Endothelial cell of umbilical vein (primary cell): ENCODE measurements around the gene SOX18. TPM values are rescaled to one million over a fixed set of nuclear protein-coding genes. Genes with fewer than 3 reads are reported as not detected.

Experiments used
- BruUV-seq: library from RNA; stranded (reverse); fragments of 400-500 nt; replicated peaks from 2 replicates; lab custom pipeline; 2021; lab: Mats Ljungman, UMichigan
- CTCF ChIA-PET: fragments of 300-600, 350-600 bp; sonication (Branson Sonifier 250); formaldehyde crosslinking; loops from one replicate; lab custom pipeline; 2021; ENCODE audit warnings: antibody characterized with exemption, inconsistent platforms; lab: Charles Lee
- POLR2A ChIA-PET: fragments of 300-600, 350-600 bp; sonication (Branson Sonifier 250); formaldehyde crosslinking; loops from one replicate; lab custom pipeline; 2021; ENCODE audit warnings: antibody characterized with exemption, inconsistent platforms; lab: Charles Lee
- DNase-seq: peaks from one replicate; pipeline ENCODE4 v3.0.0-alpha.2; 2011; ENCODE audit warnings: low read depth, low spot score
- FAIRE-seq: peaks from 2 replicates; lab custom pipeline; 2011; peaks lifted over from hg19 to GRCh38; lab: Jason Lieb, UNC
- H2AFZ ChIP-seq: 2 replicates; pipeline ENCODE4 v1.6.0; 2012; ENCODE audit warnings: low read depth, low read length, control low read depth, inconsistent platforms
- H3K27ac ChIP-seq: 2 replicates; pipeline ENCODE4 v1.5.1; 2011; ENCODE audit warnings: low read depth, mild to moderate bottlenecking, control low read depth, low read length, moderate library complexity; ENCODE audit not compliant: insufficient read depth
- H3K27me3 ChIP-seq, 2 experiments: 2 replicates each; pipeline versions ENCODE4 v1.6.0 to v1.6.1; 2011; ENCODE audit warnings: low read length in 2 of 2, mixed read lengths in 1 of 2; ENCODE audit not compliant: control insufficient read depth in 2 of 2, insufficient read depth in 2 of 2
- H3K36me3 ChIP-seq, 2 experiments: 2 replicates in 1 of 2; 3 replicates in 1 of 2; pipeline ENCODE4 v1.5.1; 2011; ENCODE audit warnings: low read length in 2 of 2, mild to moderate bottlenecking in 1 of 2, moderate library complexity in 1 of 2; ENCODE audit not compliant: control insufficient read depth in 2 of 2, insufficient read depth in 2 of 2; ENCODE audit errors: extremely low read depth in 1 of 2
- H3K4me1 ChIP-seq: 3 replicates; pipeline ENCODE4 v1.5.1; 2011; ENCODE audit warnings: mild to moderate bottlenecking, low read length; ENCODE audit not compliant: control insufficient read depth, insufficient read depth; ENCODE audit errors: extremely low read depth
- H3K4me2 ChIP-seq: 2 replicates; pipeline ENCODE4 v1.6.1; 2011; ENCODE audit warnings: low read length, control low read depth, mixed read lengths; ENCODE audit not compliant: insufficient read depth
- H3K4me3 ChIP-seq, 3 experiments: fragments of 200-600 bp in 1 of 3; sonication (generic), shearing (Covaris generic) in 1 of 3; replicated peaks in 1 of 3; 2 replicates each; pipeline ENCODE4 v1.5.1; 2011 to 2016; ENCODE audit warnings: control low read depth in 3 of 3, low read length in 3 of 3, mild to moderate bottlenecking in 2 of 3, inconsistent platforms in 1 of 3, low read depth in 1 of 3, moderate library complexity in 1 of 3; ENCODE audit not compliant: insufficient read depth in 1 of 3
- H3K79me2 ChIP-seq: 2 replicates; pipeline ENCODE4 v1.6.0; 2012; ENCODE audit warnings: low read length, inconsistent platforms; ENCODE audit not compliant: control insufficient read depth, insufficient read depth
- H3K9ac ChIP-seq: replicated peaks from 2 replicates; pipeline ENCODE3; 2011; ENCODE audit warnings: low read length, control low read depth; ENCODE audit not compliant: insufficient read depth; ENCODE audit errors: extremely low read depth
- H3K9me1 ChIP-seq: replicated peaks from 3 replicates; pipeline ENCODE4 v1.6.0; 2011; ENCODE audit warnings: mild to moderate bottlenecking, low read length; ENCODE audit not compliant: control insufficient read depth, insufficient read depth; ENCODE audit errors: extremely low read depth
- H3K9me3 ChIP-seq: replicated peaks from 2 replicates; pipeline ENCODE4 v1.5.1; 2012; ENCODE audit warnings: low read length, inconsistent platforms; ENCODE audit not compliant: control insufficient read depth, insufficient read depth
- H4K20me1 ChIP-seq: replicated peaks from 2 replicates; pipeline ENCODE3; 2011; ENCODE audit warnings: mild to moderate bottlenecking, low read length; ENCODE audit not compliant: control insufficient read depth, insufficient read depth; ENCODE audit errors: extremely low read depth
- CTCF ChIP-seq, 2 donors: IDR thresholded peaks; 1 replicate in 1 of 2; 2 replicates in 1 of 2; pipeline ENCODE4 v1.5.1; 2011; ENCODE audit warnings: low read length in 2 of 2, mild to moderate bottlenecking in 2 of 2, moderate library complexity in 2 of 2, control low read depth in 1 of 2, inconsistent platforms in 1 of 2, low read depth in 1 of 2; ENCODE audit not compliant: insufficient read depth in 1 of 2; ENCODE audit errors: extremely low read depth in 1 of 2
- EZH2 ChIP-seq: IDR thresholded peaks from 2 replicates; pipeline ENCODE4 v1.6.1; 2012; ENCODE audit warnings: borderline replicate concordance, low read depth, mild to moderate bottlenecking, moderate library complexity, low read length, inconsistent platforms; ENCODE audit not compliant: severe bottlenecking
- FOS ChIP-seq: IDR thresholded peaks from 2 replicates; pipeline ENCODE4 v1.6.1; 2011; ENCODE audit warnings: mild to moderate bottlenecking, low read length, moderate library complexity, borderline replicate concordance; ENCODE audit not compliant: insufficient read depth
- GATA2 ChIP-seq: IDR thresholded peaks from 2 replicates; pipeline ENCODE4 v1.7.0; 2011; ENCODE audit warnings: low read depth, mild to moderate bottlenecking, moderate library complexity, mixed read lengths, low read length; ENCODE audit not compliant: insufficient read length, insufficient read depth
- JUN ChIP-seq: IDR thresholded peaks from 2 replicates; pipeline ENCODE4 v1.6.1; 2011; ENCODE audit warnings: borderline replicate concordance, low read depth; ENCODE audit not compliant: insufficient read length, insufficient read depth
- MAX ChIP-seq: IDR thresholded peaks from 2 replicates; pipeline ENCODE4 v1.6.1; 2011; ENCODE audit not compliant: insufficient read depth, insufficient read length
- MYC ChIP-seq: IDR thresholded peaks from one replicate; pipeline ENCODE4 v1.6.1; 2011; ENCODE audit warnings: mild to moderate bottlenecking, low read depth, low read length
- POLR2A ChIP-seq: IDR thresholded peaks from 2 replicates; pipeline ENCODE4 v1.6.1; 2012; ENCODE audit warnings: low read depth, mild to moderate bottlenecking, control low read depth, low read length
- POLR2AphosphoS5 ChIP-seq: IDR thresholded peaks from 2 replicates; pipeline ENCODE4 v1.6.1; 2012; ENCODE audit warnings: low read depth, mild to moderate bottlenecking, control low read depth, low read length, moderate library complexity; ENCODE audit not compliant: insufficient read depth
- dilution Hi-C: fragments of 300-500 bp; cut with MboI; formaldehyde crosslinking; loops from one replicate; pipeline ENCODE4 v1.15.0; 2019; ENCODE audit warnings: low sequenced_read_pairs; ENCODE audit not compliant: extremely low pct_ligation_motif_present
- intact Hi-C: fragments of 100-400 bp; cut with micrococcal nuclease; formaldehyde crosslinking; loops from one replicate; pipeline ENCODE4 v1.10.0; 2022
- polyA plus RNA-seq, 4 experiments: library from polyadenylated mRNA; depleted of rRNA in 3 of 4; stranded (reverse) in 3 of 4; unstranded in 1 of 4; fragments of >200 nt; gene quantifications; 2 replicates each; pipeline versions ENCODE4 v1.2.1 to v1.2.3, GENCODE V29; 2011 to 2012; ENCODE audit warnings: missing spikeins in 1 of 4
- total RNA-seq: library from RNA; stranded (reverse); gene quantifications from 2 replicates; pipeline ENCODE4 v1.2.3, GENCODE V29; 2021

The SOX18 gene
- total and polyA plus RNA-seq, 2 donors (not counting 3 experiments of a cell fraction or from before 2014, with no cell fraction given): 20.9 to 175 TPM

DNA sequence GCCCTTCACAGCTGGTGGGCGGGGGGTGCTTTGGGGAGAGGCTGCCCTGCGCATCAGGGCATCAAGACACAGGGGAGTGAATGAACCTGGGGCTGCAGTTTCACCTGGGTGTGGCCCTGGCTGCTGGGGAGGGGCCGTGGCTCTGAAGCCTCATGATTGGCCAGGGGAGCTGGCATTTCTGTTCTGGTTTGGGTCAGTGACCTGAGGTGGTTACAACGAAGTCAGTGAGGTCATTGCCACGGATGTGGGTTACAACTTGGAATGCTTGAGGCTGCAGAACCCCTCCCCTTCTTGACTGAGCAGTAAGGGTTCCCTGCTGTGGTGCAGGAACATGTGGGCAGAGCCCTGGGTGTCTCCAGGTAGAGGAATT, 16.5 kb upstream of the SOX18 start:
- FAIRE-seq: peak; percentile 42
- POLR2A ChIA-PET: no interaction called here

DNA sequence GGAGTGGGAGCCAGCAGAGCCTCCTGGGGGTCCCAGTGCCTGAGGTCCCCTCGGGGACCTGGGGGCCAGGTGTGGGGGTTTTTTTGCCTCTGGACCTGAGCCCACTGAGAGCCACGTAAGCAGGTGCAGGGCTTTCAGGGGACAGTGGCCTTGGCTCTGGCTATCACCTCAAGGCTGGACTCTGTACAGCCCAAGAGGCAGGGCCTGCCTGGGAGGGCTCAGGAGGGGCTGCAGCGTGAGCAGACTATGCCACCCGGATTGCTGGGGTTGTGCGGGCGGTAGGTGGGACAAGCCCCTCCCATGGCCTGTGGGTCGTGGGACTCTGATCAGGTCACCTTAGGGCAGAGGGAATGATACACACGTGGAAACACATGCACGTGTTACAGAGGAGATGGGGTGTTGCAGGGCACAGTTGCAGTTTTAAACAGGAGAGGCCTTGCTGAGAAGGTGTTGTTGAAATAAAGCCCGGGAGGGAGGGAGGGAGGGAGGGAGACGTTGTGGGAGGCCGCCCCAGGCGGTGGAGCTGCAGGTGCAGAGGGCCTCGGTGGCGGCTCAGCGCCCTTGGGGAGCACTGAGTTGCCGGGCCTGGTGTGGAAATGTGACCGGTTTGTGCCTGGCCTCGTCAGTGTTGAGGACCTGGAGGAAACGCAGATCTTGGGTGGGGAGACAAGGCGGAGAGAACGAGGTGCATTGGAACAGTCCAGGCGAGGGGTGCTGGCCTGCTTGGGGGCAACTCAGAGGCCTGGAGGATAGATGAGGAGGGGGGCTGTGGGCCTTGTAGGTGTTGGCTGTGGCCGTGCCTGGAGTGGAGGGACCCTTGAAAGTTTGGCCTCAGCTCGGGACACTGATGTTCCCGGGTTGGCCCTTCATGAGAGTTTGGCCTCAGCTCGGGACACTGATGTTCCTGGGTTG, 15.9 kb upstream of the SOX18 start:
- intact Hi-C loops (loop anchor here (10.0 kb wide), 1 partner anchor 59 kb away; no protein-coding TSS in a partner anchor), dilution Hi-C loops (no loop called here)
- DNase-seq (no peak), FAIRE-seq (no peak)
- Histone ChIP-seq H3K4me2 (no peak overlapping the region), H3K4me3 (no peak overlapping the region), H3K9me1 (no peaks in the 10 kb centered on the region), H3K27ac (no peak overlapping the region), H3K9ac (no peak overlapping the region), H3K4me1 (peaks cover 18% of the 10 kb centered on the region), H3K9me3 (no peaks in the 10 kb centered on the region), H3K27me3 (no peaks in the 10 kb centered on the region), H3K79me2 (peaks cover 6% of the 10 kb centered on the region), H4K20me1 (no peaks in the 10 kb centered on the region), H3K36me3 (no peaks in the 10 kb centered on the region), H2AFZ (no peak overlapping the region)
- no TSS peak for BruUV-seq
- TF ChIP-seq JUN (no peak), MYC (no peak), GATA2 (no peak), EZH2 (no peak), CTCF (IDR thresholded peaks at IDR 0.05; ENCODE audit: extremely low read depth in 1 of 2, insufficient read depth in 1 of 2, low read depth in 1 of 2, low read length in 2 of 2) (no peak), MAX (no peak), POLR2AphosphoS5 (no peak), POLR2A (no peak), FOS (no peak)
- POLR2A ChIA-PET: no interaction called here
- CTCF ChIA-PET: interaction anchor here (1.2 to 1.5 kb wide), 4 partner anchors 15 to 26 kb away, joined by 3 to 8 read pairs (median 4); partner anchors contain the start of gene OPRL1

More for the DNA sequence above, 16.5 kb upstream of the SOX18 start:
- intact Hi-C loops (loop anchor here (10.0 kb wide), 1 partner anchor 59 kb away; no protein-coding TSS in a partner anchor), dilution Hi-C loops (no loop called here)
- Histone ChIP-seq H3K27ac (no peak overlapping the region), H3K9me3 (no peaks in the 10 kb centered on the region), H3K27me3 (no peaks in the 10 kb centered on the region), H3K4me2 (no peak overlapping the region), H3K9me1 (no peaks in the 10 kb centered on the region), H3K4me1 (peaks cover 18% of the 10 kb centered on the region), H3K4me3 (no peak overlapping the region), H3K79me2 (peaks cover 6% of the 10 kb centered on the region), H3K36me3 (no peaks in the 10 kb centered on the region), H4K20me1 (no peaks in the 10 kb centered on the region), H3K9ac (no peak overlapping the region), H2AFZ (no peak overlapping the region)
- TF ChIP-seq MYC (no peak), JUN (no peak), EZH2 (no peak), POLR2A (no peak), POLR2AphosphoS5 (no peak), GATA2 (no peak), MAX (no peak), FOS (no peak)
- BruUV-seq: no TSS peak
- DNase-seq: no peak
- CTCF ChIA-PET: interaction anchor here (1.2 to 1.4 kb wide), 2 partner anchors 15 to 26 kb away, joined by 3 to 5 read pairs; no protein-coding TSS in a partner anchor
